ENCODE measurements around the gene INSYN2B.

Gene INSYN2B

GRCh38 chr5:169974121-169974770 is 6.0 kb downstream of the INSYN2B start:
- WGBS (ENCODE audit: insufficient coverage, insufficient read length), result no CpG with 5 or more reads among the region's 6 CpGs
- no peak overlapping the region for H3K4me3 ChIP-seq (ENCODE audit: low read length)
- H3K4me1 ChIP-seq (ENCODE audit: control insufficient read depth, insufficient read depth, low read length), result peaks cover 12% of the 10 kb centered on the region

GRCh38 chr5:169973056-169973455 is 7.2 kb downstream of the INSYN2B start:
- Histone ChIP-seq H3K36me3 (ENCODE audit: control insufficient read depth, insufficient read depth, low read length) (no peaks in the 10 kb centered on the region), H3K9me3 (ENCODE audit: control insufficient read depth, insufficient read depth, low read length) (no peaks in the 10 kb centered on the region), H3K4me1 (ENCODE audit: control insufficient read depth, insufficient read depth, low read length) (peaks cover 9% of the 10 kb centered on the region), H3K27me3 (ENCODE audit: control insufficient read depth, insufficient read depth, low read length) (no peaks in the 10 kb centered on the region; the same call in 1 of the 2 replicates), H3K4me3 (ENCODE audit: low read length) (no peak overlapping the region), H3K27ac (ENCODE audit: low read length) (no peak overlapping the region)
- no CpG with 5 or more reads among the region's 3 CpGs for WGBS (ENCODE audit: insufficient coverage, insufficient read length)
- no peak for DNase-seq (ENCODE audit: low read depth, low spot score)

More at GRCh38 chr5:169974121-169974770, 6.0 kb downstream of the INSYN2B start:
- no peak overlapping the region for H3K27ac ChIP-seq (ENCODE audit: low read length)
- H3K27me3 ChIP-seq (ENCODE audit: control insufficient read depth, insufficient read depth, low read length), result peaks cover 7% of the 10 kb centered on the region
- H3K9me3 ChIP-seq (ENCODE audit: control insufficient read depth, insufficient read depth, low read length), result no peaks in the 10 kb centered on the region
- H3K36me3 ChIP-seq (ENCODE audit: control insufficient read depth, insufficient read depth, low read length), result no peaks in the 10 kb centered on the region
- no peak for DNase-seq (ENCODE audit: low read depth, low spot score)

GRCh38 chr5:169971780-169972179 is 8.5 kb downstream of the INSYN2B start:
- no peak for DNase-seq (ENCODE audit: low read depth, low spot score)
- Histone ChIP-seq H3K36me3 (ENCODE audit: control insufficient read depth, insufficient read depth, low read length) (no peaks in the 10 kb centered on the region), H3K4me1 (ENCODE audit: control insufficient read depth, insufficient read depth, low read length) (peaks cover 4% of the 10 kb centered on the region; the same call in 1 of the 2 replicates), H3K27me3 (ENCODE audit: control insufficient read depth, insufficient read depth, low read length) (no peaks in the 10 kb centered on the region), H3K27ac (ENCODE audit: low read length) (no peak overlapping the region), H3K9me3 (ENCODE audit: control insufficient read depth, insufficient read depth, low read length) (no peaks in the 10 kb centered on the region), H3K4me3 (ENCODE audit: low read length) (no peak overlapping the region)
- WGBS (ENCODE audit: insufficient coverage, insufficient read length), result no CpG with 5 or more reads among the region's 1 CpG

- DNase-seq (ENCODE audit: low read depth, low spot score), result no peak
- Histone ChIP-seq H3K27me3 (ENCODE audit: control insufficient read depth, insufficient read depth, low read length) (no peaks in the 10 kb centered on the region), H3K36me3 (ENCODE audit: control insufficient read depth, insufficient read depth, low read length) (no peaks in the 10 kb centered on the region), H3K4me1 (ENCODE audit: control insufficient read depth, insufficient read depth, low read length) (0 out of 2 replicates have a peak, but pooled peaks cover 2% of the 10 kb centered on the region), H3K4me3 (ENCODE audit: low read length) (no peak overlapping the region), H3K27ac (ENCODE audit: low read length) (no peak overlapping the region), H3K9me3 (ENCODE audit: control insufficient read depth, insufficient read depth, low read length) (no peaks in the 10 kb centered on the region)
- WGBS (ENCODE audit: insufficient coverage, insufficient read length), result no CpG with 5 or more reads among the region's 8 CpGs
These were observed 9.2 kb downstream of the INSYN2B start for GRCh38 chr5:169970911-169971765.

- Histone ChIP-seq H3K27me3 (ENCODE audit: control insufficient read depth, insufficient read depth, low read length) (no peaks in the 10 kb centered on the region), H3K9me3 (ENCODE audit: control insufficient read depth, insufficient read depth, low read length) (no peaks in the 10 kb centered on the region), H3K36me3 (ENCODE audit: control insufficient read depth, insufficient read depth, low read length) (no peaks in the 10 kb centered on the region), H3K27ac (ENCODE audit: low read length) (no peak overlapping the region), H3K4me1 (ENCODE audit: control insufficient read depth, insufficient read depth, low read length) (0 out of 2 replicates have a peak, but pooled peaks cover 2% of the 10 kb centered on the region), H3K4me3 (ENCODE audit: low read length) (no peak overlapping the region)
- DNase-seq (ENCODE audit: low read depth, low spot score), result no peak
These were observed 10.0 kb downstream of the INSYN2B start for GRCh38 chr5:169970339-169970738.

GRCh38 chr5:169964246-169964645 is 16.0 kb downstream of the INSYN2B start:
- no CpG with 5 or more reads among the region's 5 CpGs for WGBS (ENCODE audit: insufficient coverage, insufficient read length)
- no peaks in the 10 kb centered on the region for H3K9me3 ChIP-seq (ENCODE audit: control insufficient read depth, insufficient read depth, low read length)
- no peaks in the 10 kb centered on the region for H3K27me3 ChIP-seq (ENCODE audit: control insufficient read depth, insufficient read depth, low read length)
- DNase-seq (ENCODE audit: low read depth, low spot score), result no peak
- no peaks in the 10 kb centered on the region for H3K36me3 ChIP-seq (ENCODE audit: control insufficient read depth, insufficient read depth, low read length)
- no peak overlapping the region for H3K4me3 ChIP-seq (ENCODE audit: low read length)
- H3K27ac ChIP-seq (ENCODE audit: low read length), result no peak overlapping the region
- H3K4me1 ChIP-seq (ENCODE audit: control insufficient read depth, insufficient read depth, low read length), result 0 out of 2 replicates have a peak, but pooled peaks cover 2% of the 10 kb centered on the region

- no peak for DNase-seq (ENCODE audit: low read depth, low spot score)
- H3K4me3 ChIP-seq (ENCODE audit: low read length), result no peak overlapping the region
- 0 out of 2 replicates have a peak, but pooled peaks cover 2% of the 10 kb centered on the region for H3K4me1 ChIP-seq (ENCODE audit: control insufficient read depth, insufficient read depth, low read length)
- no peaks in the 10 kb centered on the region for H3K36me3 ChIP-seq (ENCODE audit: control insufficient read depth, insufficient read depth, low read length)
- no peaks in the 10 kb centered on the region for H3K9me3 ChIP-seq (ENCODE audit: control insufficient read depth, insufficient read depth, low read length)
- H3K27me3 ChIP-seq (ENCODE audit: control insufficient read depth, insufficient read depth, low read length), result no peaks in the 10 kb centered on the region
- H3K27ac ChIP-seq (ENCODE audit: low read length), result no peak overlapping the region
- WGBS (ENCODE audit: insufficient coverage, insufficient read length), result no CpG with 5 or more reads among the region's 2 CpGs
These were observed 19.6 kb downstream of the INSYN2B start for GRCh38 chr5:169960659-169961058.

- Histone ChIP-seq H3K4me1 (ENCODE audit: control insufficient read depth, insufficient read depth, low read length) (no peaks in the 10 kb centered on the region), H3K9me3 (ENCODE audit: control insufficient read depth, insufficient read depth, low read length) (no peaks in the 10 kb centered on the region), H3K36me3 (ENCODE audit: control insufficient read depth, insufficient read depth, low read length) (no peaks in the 10 kb centered on the region), H3K27ac (ENCODE audit: low read length) (no peak overlapping the region), H3K27me3 (ENCODE audit: control insufficient read depth, insufficient read depth, low read length) (no peaks in the 10 kb centered on the region), H3K4me3 (ENCODE audit: low read length) (no peak overlapping the region)
- 100% methylated on average over 1 of the region's 3 CpGs for WGBS (ENCODE audit: insufficient coverage, insufficient read length)
- DNase-seq (ENCODE audit: low read depth, low spot score), result no peak
These were observed 22.0 kb downstream of the INSYN2B start for GRCh38 chr5:169958278-169958677.

GRCh38 chr5:169956756-169957155 is 23.5 kb downstream of the INSYN2B start:
- Histone ChIP-seq H3K4me3 (ENCODE audit: low read length) (no peak overlapping the region), H3K27me3 (ENCODE audit: control insufficient read depth, insufficient read depth, low read length) (no peaks in the 10 kb centered on the region), H3K36me3 (ENCODE audit: control insufficient read depth, insufficient read depth, low read length) (no peaks in the 10 kb centered on the region), H3K27ac (ENCODE audit: low read length) (no peak overlapping the region), H3K9me3 (ENCODE audit: control insufficient read depth, insufficient read depth, low read length) (no peaks in the 10 kb centered on the region), H3K4me1 (ENCODE audit: control insufficient read depth, insufficient read depth, low read length) (no peaks in the 10 kb centered on the region)
- no peak for DNase-seq (ENCODE audit: low read depth, low spot score)

- H3K4me3 ChIP-seq (ENCODE audit: low read length), result no peak overlapping the region
- H3K4me1 ChIP-seq (ENCODE audit: control insufficient read depth, insufficient read depth, low read length), result no peaks in the 10 kb centered on the region
- no peak overlapping the region for H3K27ac ChIP-seq (ENCODE audit: low read length)
- H3K9me3 ChIP-seq (ENCODE audit: control insufficient read depth, insufficient read depth, low read length), result no peaks in the 10 kb centered on the region
- no peak for DNase-seq (ENCODE audit: low read depth, low spot score)
- H3K36me3 ChIP-seq (ENCODE audit: control insufficient read depth, insufficient read depth, low read length), result no peaks in the 10 kb centered on the region
- H3K27me3 ChIP-seq (ENCODE audit: control insufficient read depth, insufficient read depth, low read length), result no peaks in the 10 kb centered on the region
- no CpG with 5 or more reads among the region's 3 CpGs for WGBS (ENCODE audit: insufficient coverage, insufficient read length)
These were observed 24.2 kb downstream of the INSYN2B start for GRCh38 chr5:169956126-169956525.

All from iPS DF 6.9 (cell line).